Mucosa of rectum (tissue), 2 donors: ENCODE measurements around the gene DIS3L2.
A peak's percentile ranks its signal among the peaks of the same experiment; 100 is the strongest.

Experiments used
- H3K27ac ChIP-seq, 2 donors: one replicate each; pipeline ENCODE4 v1.7.0; 2013; ENCODE audit warnings: inconsistent platforms in 2 of 2, low read depth in 2 of 2, low read length in 2 of 2
- H3K27me3 ChIP-seq, 2 donors: one replicate each; pipeline ENCODE4 v1.7.0; 2013; ENCODE audit warnings: low read length in 2 of 2; ENCODE audit not compliant: control insufficient read depth in 2 of 2, insufficient read depth in 2 of 2
- H3K36me3 ChIP-seq, 2 donors: one replicate each; pipeline ENCODE4 v1.7.0; 2013; ENCODE audit warnings: low read length in 2 of 2; ENCODE audit not compliant: control insufficient read depth in 2 of 2, insufficient read depth in 2 of 2
- H3K4me1 ChIP-seq, 2 donors: one replicate each; pipeline ENCODE4 v1.7.0; 2013; ENCODE audit warnings: low read length in 2 of 2, mild to moderate bottlenecking in 1 of 2; ENCODE audit not compliant: control insufficient read depth in 2 of 2, insufficient read depth in 2 of 2
- H3K4me3 ChIP-seq, 2 donors: one replicate each; pipeline ENCODE4 v1.7.0; 2013; ENCODE audit warnings: low read length in 2 of 2
- H3K9ac ChIP-seq, 2 donors: one replicate each; pipeline ENCODE4 v1.7.0; 2013; ENCODE audit warnings: low read length in 2 of 2, low read depth in 1 of 2, mild to moderate bottlenecking in 1 of 2
- H3K9me3 ChIP-seq, 2 donors: one replicate each; pipeline ENCODE4 v1.7.0; 2013; ENCODE audit warnings: low read length in 2 of 2; ENCODE audit not compliant: control insufficient read depth in 2 of 2
- donor health status: healthy.
- donor health status: Normal muscosa, but diverticular disease.

DIS3L2 gene

GRCh38 chr2:231955758-231956472, 5.6 kb upstream of the DIS3L2 start:
- H3K27ac ChIP-seq, result no peak overlapping the region
- peaks cover 2 to 3% of the 10 kb centered on the region in 2 donors for H3K4me1 ChIP-seq
- no peaks in the 10 kb centered on the region for H3K36me3 ChIP-seq
- no peak overlapping the region for H3K4me3 ChIP-seq
- H3K27me3 ChIP-seq, result no peaks in the 10 kb centered on the region
- H3K9me3 ChIP-seq, result no peaks in the 10 kb centered on the region
- no peak overlapping the region for H3K9ac ChIP-seq

- Histone ChIP-seq H3K27me3 (no peaks in the 10 kb centered on the region), H3K9me3 (no peaks in the 10 kb centered on the region), H3K4me3 (no peak overlapping the region), H3K9ac (no peak overlapping the region), H3K4me1 (peaks cover 4 to 5% of the 10 kb centered on the region in 2 donors), H3K27ac (peak overlapping the region in 1 of 2 donors; percentile 23), H3K36me3 (no peaks in the 10 kb centered on the region)
Observed at GRCh38 chr2:231957913-231958763, 3.4 kb upstream of the DIS3L2 start.

GRCh38 chr2:231960810-231961348, 634 bp upstream of the DIS3L2 start:
- Histone ChIP-seq H3K4me1 (peaks cover 4 to 5% of the 10 kb centered on the region in 2 donors), H3K9me3 (no peaks in the 10 kb centered on the region), H3K9ac (peak overlapping the region; percentile 77 to 79), H3K4me3 (peak overlapping the region; percentile 91 to 94), H3K27ac (peak overlapping the region in 1 of 2 donors; percentile 80), H3K27me3 (no peaks in the 10 kb centered on the region), H3K36me3 (no peaks in the 10 kb centered on the region)

GRCh38 chr2:231965102-231965501, 3.6 kb downstream of the DIS3L2 start:
- no peaks in the 10 kb centered on the region for H3K9me3 ChIP-seq
- H3K27me3 ChIP-seq, result no peaks in the 10 kb centered on the region
- H3K36me3 ChIP-seq, result no peaks in the 10 kb centered on the region
- no peak overlapping the region for H3K27ac ChIP-seq
- H3K4me3 ChIP-seq, result no peak overlapping the region
- H3K4me1 ChIP-seq, result peaks cover 4 to 5% of the 10 kb centered on the region in 2 donors
- no peak overlapping the region for H3K9ac ChIP-seq

- H3K4me3 ChIP-seq, result no peak overlapping the region
- H3K36me3 ChIP-seq, result no peaks in the 10 kb centered on the region
- no peak overlapping the region for H3K27ac ChIP-seq
- no peaks in the 10 kb centered on the region for H3K9me3 ChIP-seq
- H3K27me3 ChIP-seq, result no peaks in the 10 kb centered on the region
- no peaks in the 10 kb centered on the region for H3K4me1 ChIP-seq
- no peak overlapping the region for H3K9ac ChIP-seq
Observed at GRCh38 chr2:231966886-231967285, 5.4 kb downstream of the DIS3L2 start.

- no peak overlapping the region for H3K9ac ChIP-seq
- H3K4me1 ChIP-seq, result no peaks in the 10 kb centered on the region
- no peaks in the 10 kb centered on the region for H3K36me3 ChIP-seq
- H3K27me3 ChIP-seq, result no peaks in the 10 kb centered on the region
- H3K4me3 ChIP-seq, result no peak overlapping the region
- H3K27ac ChIP-seq, result no peak overlapping the region
- no peaks in the 10 kb centered on the region for H3K9me3 ChIP-seq
Observed at GRCh38 chr2:231968820-231969219, 7.3 kb downstream of the DIS3L2 start.

- no peaks in the 10 kb centered on the region for H3K4me1 ChIP-seq
- H3K9ac ChIP-seq, result no peak overlapping the region
- H3K36me3 ChIP-seq, result no peaks in the 10 kb centered on the region
- no peak overlapping the region for H3K27ac ChIP-seq
- H3K27me3 ChIP-seq, result no peaks in the 10 kb centered on the region
- no peaks in the 10 kb centered on the region for H3K9me3 ChIP-seq
- no peak overlapping the region for H3K4me3 ChIP-seq
Observed at GRCh38 chr2:231970461-231970860, 8.9 kb downstream of the DIS3L2 start.

- H3K9ac ChIP-seq, result no peak overlapping the region
- H3K9me3 ChIP-seq, result no peaks in the 10 kb centered on the region
- no peak overlapping the region for H3K4me3 ChIP-seq
- H3K36me3 ChIP-seq, result no peaks in the 10 kb centered on the region
- H3K27ac ChIP-seq, result no peak overlapping the region
- no peaks in the 10 kb centered on the region for H3K27me3 ChIP-seq
- peaks cover 0 to 2% of the 10 kb centered on the region in 2 donors for H3K4me1 ChIP-seq
Observed at GRCh38 chr2:231975001-231975400, 13.5 kb downstream of the DIS3L2 start.

- no peak overlapping the region for H3K4me3 ChIP-seq
- no peaks in the 10 kb centered on the region for H3K27me3 ChIP-seq
- no peaks in the 10 kb centered on the region for H3K36me3 ChIP-seq
- H3K4me1 ChIP-seq, result peaks cover 0 to 2% of the 10 kb centered on the region in 2 donors
- no peak overlapping the region for H3K27ac ChIP-seq
- no peak overlapping the region for H3K9ac ChIP-seq
- no peaks in the 10 kb centered on the region for H3K9me3 ChIP-seq
Observed at GRCh38 chr2:231977430-231977829, 15.9 kb downstream of the DIS3L2 start.

- Histone ChIP-seq H3K9me3 (no peaks in the 10 kb centered on the region), H3K36me3 (no peaks in the 10 kb centered on the region), H3K27me3 (no peaks in the 10 kb centered on the region), H3K9ac (no peak overlapping the region), H3K4me1 (no peaks in the 10 kb centered on the region), H3K4me3 (no peak overlapping the region), H3K27ac (no peak overlapping the region)
Observed at GRCh38 chr2:231984992-231985391, 23.5 kb downstream of the DIS3L2 start.
